HG03159 (cell line): ENCODE measurements around the gene POLR2E.

Experiments used
- ATAC-seq: cut with Tn5 transposase; IDR thresholded peaks from one replicate; pipeline ENCODE4 v1.9.1; 2021; ENCODE audit warnings: mild to moderate bottlenecking, moderate library complexity; ENCODE audit not compliant: unreplicated experiment

Gene POLR2E

GRCh38 chr19:1082165-1082927, 12.8 kb downstream of the POLR2E start:
- ATAC-seq: no peak

- no peak for ATAC-seq
These were observed 13.6 kb downstream of the POLR2E start for GRCh38 chr19:1081301-1082164.

- no peak for ATAC-seq
These were observed 14.6 kb downstream of the POLR2E start for GRCh38 chr19:1080360-1081161.

GRCh38 chr19:1079566-1080111, 15.5 kb downstream of the POLR2E start:
- ATAC-seq: no peak

GRCh38 chr19:1076951-1077350, 18.2 kb downstream of the POLR2E start:
- peak; percentile 63 for ATAC-seq

- no peak for ATAC-seq
These were observed 19.2 kb downstream of the POLR2E start for GRCh38 chr19:1076046-1076386.

GRCh38 chr19:1074544-1075283, 20.5 kb downstream of the POLR2E start:
- ATAC-seq: no peak

GRCh38 chr19:1073956-1074517, 21.1 kb downstream of the POLR2E start:
- no peak for ATAC-seq

GRCh38 chr19:1073063-1073955, 21.9 kb downstream of the POLR2E start:
- no peak for ATAC-seq

- no peak for ATAC-seq
These were observed 22.7 kb downstream of the POLR2E start for GRCh38 chr19:1072371-1073015.

- ATAC-seq: no peak
These were observed 24.0 kb downstream of the POLR2E start for GRCh38 chr19:1070931-1071791.

GRCh38 chr19:1070576-1070930, 24.6 kb downstream of the POLR2E start:
- no peak for ATAC-seq

GRCh38 chr19:1069009-1069779, 26.0 kb downstream of the POLR2E start:
- ATAC-seq: no peak

- ATAC-seq: no peak
These were observed 26.9 kb downstream of the POLR2E start for GRCh38 chr19:1068009-1069001.

- peak; percentile 14 for ATAC-seq
These were observed 27.7 kb downstream of the POLR2E start for GRCh38 chr19:1067341-1067957.
